K562 (cell line): Measurements from ENCODE around the gene SLC4A5. TPM values are rescaled to one million over a fixed set of nuclear protein-coding genes. Genes with fewer than 3 reads are reported as not detected.
A peak's percentile ranks its signal among the peaks of the same experiment; 100 is the strongest.

ENCODE experiments used
- ATAC-seq: fragments of 200-7000 bp; cut with Tn5 transposase; 3 replicates; pipeline ENCODE4 v1.9.1; 2020; ENCODE audit warnings: moderate library complexity
- BruUV-seq: library from RNA; stranded (reverse); fragments of 400-500 nt; replicated peaks from 2 replicates; lab custom pipeline; 2021; lab: Mats Ljungman, UMichigan
- CTCF ChIA-PET: fragments of 300-600 bp; formaldehyde crosslinking; extraction: SDS; loops from one replicate; lab custom pipeline; 2021; ENCODE audit warnings: low intra/inter-chr PET ratio; lab: Yijun Ruan, JAX
- POLR2A ChIA-PET: fragments of 300-600, 350-650 bp; sonication (Branson Sonifier 250); formaldehyde crosslinking; extraction: SDS; loops from one replicate; lab custom pipeline; 2021; ENCODE audit warnings: antibody characterized with exemption, inconsistent platforms; lab: Yijun Ruan, JAX
- DNase-seq, 4 experiments: peaks; one replicate each; pipeline versions ENCODE4 v3.0.0 to v3.0.0-alpha.2; 2011 to 2018; ENCODE audit warnings: low spot score in 3 of 4, mixed read lengths in 3 of 4; ENCODE audit errors: extremely low read depth in 1 of 4
- FAIRE-seq: peaks from 2 replicates; lab custom pipeline; 2011; peaks lifted over from hg19 to GRCh38; lab: Jason Lieb, UNC
- H2AFZ ChIP-seq: 2 replicates; pipeline ENCODE4 v1.6.0; 2011; ENCODE audit warnings: low read depth, low read length, control low read depth, inconsistent platforms
- H3K27ac ChIP-seq: fragments of 200-600 bp; 3 replicates; pipeline ENCODE4 v1.8.0; 2011; ENCODE audit warnings: low read depth, mild to moderate bottlenecking, control low read depth, inconsistent platforms, low read length, moderate library complexity, mixed read lengths; ENCODE audit errors: extremely low read depth
- H3K27me3 ChIP-seq, 2 experiments: fragments of 300-600 bp in 1 of 2; 2 replicates in 1 of 2; 3 replicates in 1 of 2; pipeline versions ENCODE4 v1.6.0 to v1.8.0; 2011; ENCODE audit warnings: inconsistent platforms in 2 of 2, low read length in 2 of 2, mild to moderate bottlenecking in 1 of 2, mixed read lengths in 1 of 2, moderate library complexity in 1 of 2; ENCODE audit not compliant: control insufficient read depth in 2 of 2, insufficient read depth in 2 of 2
- H3K36me3 ChIP-seq: fragments of 300-600 bp; 3 replicates; pipeline ENCODE4 v1.8.0; 2011; ENCODE audit warnings: mild to moderate bottlenecking, low read length, inconsistent platforms; ENCODE audit not compliant: control insufficient read depth, insufficient read depth
- H3K4me1 ChIP-seq, 2 experiments: fragments of 200-600 bp in 1 of 2; replicated peaks in 1 of 2; 2 replicates in 1 of 2; 3 replicates in 1 of 2; pipeline versions ENCODE4 v1.5.1 to v1.8.0; 2011; ENCODE audit warnings: inconsistent platforms in 2 of 2, low read length in 2 of 2, mild to moderate bottlenecking in 1 of 2, mixed read lengths in 1 of 2, moderate library complexity in 1 of 2; ENCODE audit not compliant: control insufficient read depth in 2 of 2, insufficient read depth in 2 of 2
- H3K4me2 ChIP-seq: 2 replicates; pipeline ENCODE4 v1.6.1; 2011; ENCODE audit warnings: low read length, control low read depth, inconsistent platforms, mixed read lengths; ENCODE audit not compliant: insufficient read depth
- H3K4me3 ChIP-seq: fragments of 200-600 bp; sonication (generic), shearing (Covaris generic); 2 replicates; pipeline ENCODE4 v1.5.1; 2016; ENCODE audit warnings: control low read depth, inconsistent platforms
- H3K79me2 ChIP-seq: fragments of 200-600 bp; 3 replicates; pipeline ENCODE4 v1.8.0; 2011; ENCODE audit warnings: low read length, inconsistent platforms; ENCODE audit not compliant: control insufficient read depth, insufficient read depth
- H3K9ac ChIP-seq, 2 experiments: 2 replicates each; pipeline versions ENCODE4 v1.6.0 to v1.6.1; 2011; ENCODE audit warnings: low read depth in 2 of 2, low read length in 2 of 2, control low read depth in 1 of 2, inconsistent platforms in 1 of 2, mild to moderate bottlenecking in 1 of 2, mixed read lengths in 1 of 2; ENCODE audit not compliant: insufficient read depth in 1 of 2
- H3K9me1 ChIP-seq: one replicate; pipeline ENCODE4 v1.6.0; 2011; ENCODE audit warnings: inconsistent platforms, mild to moderate bottlenecking, low read length, moderate library complexity; ENCODE audit not compliant: control insufficient read depth, insufficient read depth
- H3K9me3 ChIP-seq: replicated peaks from 2 replicates; pipeline ENCODE4 v1.5.1; 2011; ENCODE audit warnings: low read depth, low read length, inconsistent platforms; ENCODE audit not compliant: control insufficient read depth, insufficient read depth
- H4K20me1 ChIP-seq: replicated peaks from 2 replicates; pipeline ENCODE4 v1.6.1; 2011; ENCODE audit warnings: low read length, inconsistent platforms, mixed read lengths; ENCODE audit not compliant: control insufficient read depth, insufficient read depth
- HMGN3 ChIP-seq: IDR thresholded peaks from 2 replicates; pipeline ENCODE4 v1.6.1; 2011; ENCODE audit warnings: borderline replicate concordance, low read depth, mild to moderate bottlenecking, mixed read lengths, low read length; ENCODE audit not compliant: insufficient read length; ENCODE audit errors: extremely low read depth
- LARP7 ChIP-seq: fragments of 450-650 bp; IDR thresholded peaks from 2 replicates; pipeline ENCODE4 v1.6.1; 2016
- MYC ChIP-seq, 2 experiments: fragments of 250-450 bp in 1 of 2; sonication (Bioruptor Pico) in 1 of 2; IDR thresholded peaks; 2 replicates each; pipeline versions ENCODE4 v1.5.1 to v1.6.1; 2012 to 2021; ENCODE audit warnings: low read depth in 2 of 2, borderline replicate concordance in 1 of 2, improper control_type of control experiment in 1 of 2, low read length in 1 of 2, mild to moderate bottlenecking in 1 of 2, moderate library complexity in 1 of 2
- PML ChIP-seq: IDR thresholded peaks from 2 replicates; pipeline ENCODE4 v1.6.1; 2012; ENCODE audit warnings: low read length, inconsistent platforms
- POLR2AphosphoS2 ChIP-seq: IDR thresholded peaks from 2 replicates; pipeline ENCODE4 v1.6.1; 2012; ENCODE audit warnings: low read length, improper control_type of control experiment
- POLR2B ChIP-seq: fragments of 450-650 bp; IDR thresholded peaks from 2 replicates; pipeline ENCODE4 v1.6.1; 2018; ENCODE audit warnings: low read depth; ENCODE audit not compliant: partially characterized antibody
- SRF ChIP-seq, 2 experiments: fragments of 250-450, 450-650 bp in 1 of 2; sonication (Bioruptor Pico) in 1 of 2; sonication (generic) in 1 of 2; formaldehyde crosslinking; IDR thresholded peaks; 2 replicates each; pipeline versions ENCODE4 v1.5.0 to v1.5.1; 2020 to 2022; ENCODE audit warnings: mild to moderate bottlenecking in 1 of 2, missing genetic modification reagents in 1 of 2
- U2AF1 ChIP-seq: fragments of 200-400 bp; formaldehyde crosslinking; optimal IDR thresholded peaks from 2 replicates; pipeline ENCODE3; 2017; ENCODE audit warnings: mild to moderate bottlenecking, low read depth, low read length, moderate library complexity
- ZNF830 ChIP-seq: fragments of 250-450 bp; sonication (Bioruptor Pico); IDR thresholded peaks from 2 replicates; pipeline ENCODE4 v1.5.0; 2021; ENCODE audit warnings: mild to moderate bottlenecking
- WGBS: fragments of 100-300 bp; shearing (Covaris generic); methylation state at CpG from one replicate; pipeline ENCODE4 v1.1.6; 2016; ENCODE audit warnings: low coverage, mixed read lengths; ENCODE audit not compliant: insufficient coverage; ENCODE audit errors: missing lambda C conversion rate; 5-methylcytosine and 5-hydroxymethylcytosine counted together
- in situ Hi-C: fragments of 300-500 bp; cut with MboI; formaldehyde crosslinking; loops from 4 replicates; pipeline ENCODE4 v1.15.0; 2018; ENCODE audit warnings: inconsistent platforms, mixed read lengths
- intact Hi-C: fragments of 100-400 bp; cut with micrococcal nuclease; formaldehyde crosslinking; loops from 2 replicates; pipeline ENCODE4 v1.14.2; 2022
- polyA plus RNA-seq, 8 experiments: library from polyadenylated mRNA; depleted of rRNA in 4 of 8; stranded (reverse) in 5 of 8; unstranded in 3 of 8; fragments of >200 nt; fragmentation: Nextera tagmentation in 2 of 8; fragmentation: Illumina TruSeq in 1 of 8; extraction: Ambion mirVana in 2 of 8; extraction: Trizol in 1 of 8; gene quantifications; 2 replicates each; pipeline versions ENCODE4 v1.2.1 to v1.2.3, GENCODE V29; 2011 to 2014; ENCODE audit warnings: inconsistent platforms in 1 of 8, missing spikeins in 1 of 8
- total RNA-seq, 7 experiments: library from RNA; depleted of rRNA in 6 of 7; stranded (reverse); fragments of >200 nt in 6 of 7; fragmentation: Illumina TruSeq in 2 of 7; extraction: Trizol in 2 of 7; gene quantifications; 2 replicates each; pipeline versions ENCODE4 v1.2.1 to v1.2.3, GENCODE V29; 2011 to 2021; ENCODE audit warnings: low replicate concordance in 1 of 7
- TF ChIP-seq, protein P1 (sequence below): fragments of 450-650 bp; IDR thresholded peaks from 2 replicates; pipeline ENCODE4 v1.6.1; 2016
- TF ChIP-seq, protein P2 (sequence below): sonication (generic); formaldehyde crosslinking; IDR thresholded peaks from 2 replicates; pipeline ENCODE4 v1.8.1; 2023; ENCODE audit warnings: mild to moderate bottlenecking, missing genetic modification reagents
- TF ChIP-seq, protein P3 (sequence below): sonication (generic); formaldehyde crosslinking; IDR thresholded peaks from 2 replicates; pipeline ENCODE4 v1.4.0; 2020; ENCODE audit warnings: mild to moderate bottlenecking, missing genetic modification reagents
- TF ChIP-seq, protein P4 (sequence below): fragments of 450-650 bp; formaldehyde crosslinking; IDR thresholded peaks from 2 replicates; pipeline ENCODE4 v1.4.0; 2022; ENCODE audit warnings: missing genetic modification characterization

Gene SLC4A5
- total and polyA plus RNA-seq, 9 of the 15 experiments (the other 6 are each of a cell fraction or from before 2014, with no cell fraction given), result 0.03 to 0.77 (median 0.14) TPM; not detected in 1

DNA sequence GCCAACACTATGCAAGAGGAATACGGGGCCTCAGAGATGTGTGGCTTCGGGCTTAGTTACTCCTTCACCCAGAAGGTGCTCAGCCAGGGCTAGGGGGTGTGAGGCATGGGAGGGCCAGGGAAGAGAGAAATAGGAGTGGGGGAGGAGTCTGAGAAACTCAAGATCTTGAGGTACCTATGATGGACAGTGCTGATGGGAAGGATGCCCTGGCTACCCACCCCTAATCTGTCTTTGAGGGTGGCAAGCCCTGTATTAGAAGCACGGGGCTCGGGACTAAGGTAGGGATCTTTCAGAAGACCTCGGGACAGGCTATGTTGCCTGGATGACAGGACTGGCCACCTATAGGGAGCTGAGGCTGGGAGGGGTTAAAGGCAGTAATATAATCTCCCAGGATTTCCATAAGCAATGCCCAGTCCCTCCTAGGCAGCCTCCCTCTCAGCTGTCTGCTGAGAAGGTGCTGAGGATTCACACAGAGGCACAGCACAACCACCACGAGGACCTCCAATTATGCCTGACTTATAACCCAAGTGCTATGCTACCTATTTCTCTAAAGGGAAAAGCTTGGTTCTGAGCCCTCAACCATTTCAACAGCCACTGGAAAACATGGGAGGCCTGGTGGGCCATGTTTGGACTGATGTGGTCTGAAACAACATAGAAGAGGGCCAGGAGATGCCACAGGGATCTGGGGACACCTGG, 121.5 kb downstream of the SLC4A5 start:
- intact Hi-C loops, result no loop called here
- TF ChIP-seq MYC (IDR thresholded peaks at IDR 0.05; ENCODE audit: low read depth, low read length) (no peak), MYC (CRISPR knock-in tag; IDR thresholded peaks at IDR 0.05; ENCODE audit: borderline replicate concordance, low read depth) (0 out of 2 replicates have a peak, but pooled peaks have one; percentile 17), SRF (CRISPR knock-in tag; IDR thresholded peaks at IDR 0.05) (no peak), POLR2AphosphoS2 (peak; percentile 94), LARP7 (no peak), PML (peak; percentile 16; the same call in 1 of the 2 replicates), U2AF1 (no peak), POLR2B (peak; percentile 52), HMGN3 (peak; percentile 44), ZNF830 (no peak)
- TF ChIP-seq, protein P1, sequence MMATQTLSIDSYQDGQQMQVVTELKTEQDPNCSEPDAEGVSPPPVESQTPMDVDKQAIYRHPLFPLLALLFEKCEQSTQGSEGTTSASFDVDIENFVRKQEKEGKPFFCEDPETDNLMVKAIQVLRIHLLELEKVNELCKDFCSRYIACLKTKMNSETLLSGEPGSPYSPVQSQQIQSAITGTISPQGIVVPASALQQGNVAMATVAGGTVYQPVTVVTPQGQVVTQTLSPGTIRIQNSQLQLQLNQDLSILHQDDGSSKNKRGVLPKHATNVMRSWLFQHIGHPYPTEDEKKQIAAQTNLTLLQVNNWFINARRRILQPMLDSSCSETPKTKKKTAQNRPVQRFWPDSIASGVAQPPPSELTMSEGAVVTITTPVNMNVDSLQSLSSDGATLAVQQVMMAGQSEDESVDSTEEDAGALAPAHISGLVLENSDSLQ, result peak; percentile 73
- TF ChIP-seq, protein P2, sequence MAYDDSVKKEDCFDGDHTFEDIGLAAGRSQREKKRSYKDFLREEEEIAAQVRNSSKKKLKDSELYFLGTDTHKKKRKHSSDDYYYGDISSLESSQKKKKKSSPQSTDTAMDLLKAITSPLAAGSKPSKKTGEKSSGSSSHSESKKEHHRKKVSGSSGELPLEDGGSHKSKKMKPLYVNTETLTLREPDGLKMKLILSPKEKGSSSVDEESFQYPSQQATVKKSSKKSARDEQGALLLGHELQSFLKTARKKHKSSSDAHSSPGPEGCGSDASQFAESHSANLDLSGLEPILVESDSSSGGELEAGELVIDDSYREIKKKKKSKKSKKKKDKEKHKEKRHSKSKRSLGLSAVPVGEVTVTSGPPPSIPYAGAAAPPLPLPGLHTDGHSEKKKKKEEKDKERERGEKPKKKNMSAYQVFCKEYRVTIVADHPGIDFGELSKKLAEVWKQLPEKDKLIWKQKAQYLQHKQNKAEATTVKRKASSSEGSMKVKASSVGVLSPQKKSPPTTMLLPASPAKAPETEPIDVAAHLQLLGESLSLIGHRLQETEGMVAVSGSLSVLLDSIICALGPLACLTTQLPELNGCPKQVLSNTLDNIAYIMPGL (CRISPR knock-in tag), result no peak
- TF ChIP-seq, protein P3, sequence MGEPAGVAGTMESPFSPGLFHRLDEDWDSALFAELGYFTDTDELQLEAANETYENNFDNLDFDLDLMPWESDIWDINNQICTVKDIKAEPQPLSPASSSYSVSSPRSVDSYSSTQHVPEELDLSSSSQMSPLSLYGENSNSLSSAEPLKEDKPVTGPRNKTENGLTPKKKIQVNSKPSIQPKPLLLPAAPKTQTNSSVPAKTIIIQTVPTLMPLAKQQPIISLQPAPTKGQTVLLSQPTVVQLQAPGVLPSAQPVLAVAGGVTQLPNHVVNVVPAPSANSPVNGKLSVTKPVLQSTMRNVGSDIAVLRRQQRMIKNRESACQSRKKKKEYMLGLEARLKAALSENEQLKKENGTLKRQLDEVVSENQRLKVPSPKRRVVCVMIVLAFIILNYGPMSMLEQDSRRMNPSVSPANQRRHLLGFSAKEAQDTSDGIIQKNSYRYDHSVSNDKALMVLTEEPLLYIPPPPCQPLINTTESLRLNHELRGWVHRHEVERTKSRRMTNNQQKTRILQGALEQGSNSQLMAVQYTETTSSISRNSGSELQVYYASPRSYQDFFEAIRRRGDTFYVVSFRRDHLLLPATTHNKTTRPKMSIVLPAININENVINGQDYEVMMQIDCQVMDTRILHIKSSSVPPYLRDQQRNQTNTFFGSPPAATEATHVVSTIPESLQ (CRISPR knock-in tag), result no peak
- TF ChIP-seq, protein P4, sequence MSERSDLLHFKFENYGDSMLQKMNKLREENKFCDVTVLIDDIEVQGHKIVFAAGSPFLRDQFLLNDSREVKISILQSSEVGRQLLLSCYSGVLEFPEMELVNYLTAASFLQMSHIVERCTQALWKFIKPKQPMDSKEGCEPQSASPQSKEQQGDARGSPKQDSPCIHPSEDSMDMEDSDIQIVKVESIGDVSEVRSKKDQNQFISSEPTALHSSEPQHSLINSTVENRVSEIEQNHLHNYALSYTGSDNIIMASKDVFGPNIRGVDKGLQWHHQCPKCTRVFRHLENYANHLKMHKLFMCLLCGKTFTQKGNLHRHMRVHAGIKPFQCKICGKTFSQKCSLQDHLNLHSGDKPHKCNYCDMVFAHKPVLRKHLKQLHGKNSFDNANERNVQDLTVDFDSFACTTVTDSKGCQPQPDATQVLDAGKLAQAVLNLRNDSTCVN (CRISPR knock-in tag), result no peak

More for the DNA sequence above, 121.5 kb downstream of the SLC4A5 start:
- FAIRE-seq (no peak), DNase-seq (no peak), ATAC-seq (peak; percentile 49)
- H3K27ac ChIP-seq, result no peak overlapping the region
- H4K20me1 ChIP-seq, result 0 out of 2 replicates have a peak, but pooled peaks cover 8% of the 10 kb centered on the region
- in situ Hi-C loops, result no loop called here
- WGBS, result 64% methylated on average over 6 of the region's 6 CpGs
- peaks cover 28% of the 10 kb centered on the region for H3K36me3 ChIP-seq
- no peaks in the 10 kb centered on the region for H3K79me2 ChIP-seq
- H3K9me3 ChIP-seq, result no peaks in the 10 kb centered on the region
- H2AFZ ChIP-seq, result no peak overlapping the region
- H3K9ac ChIP-seq, result no peak overlapping the region; a peak in 1 of 4 replicates
- no peak overlapping the region for H3K4me3 ChIP-seq
- no peaks in the 10 kb centered on the region for H3K9me1 ChIP-seq
- ChIA-PET CTCF (no interaction called here), POLR2A (interaction anchor here (0.6 to 2.3 kb wide), 4 partner anchors 12 to 95 kb away, joined by 3 to 11 read pairs (median 5); no protein-coding TSS in a partner anchor)
- no peaks in the 10 kb centered on the region for H3K27me3 ChIP-seq
- no peak overlapping the region for H3K4me2 ChIP-seq
- BruUV-seq, result TSS peak; percentile 16
- H3K4me1 ChIP-seq, result peaks cover 3 to 13% of the 10 kb centered on the region in 2 experiments
